HepG2 (cell line): Measurements from ENCODE around the gene SOBP. TPM values are rescaled to one million over a fixed set of nuclear protein-coding genes. Genes with fewer than 3 reads are reported as not detected.

ENCODE experiments used
- ATAC-seq: fragments of 200-7000 bp; cut with Tn5 transposase; 3 replicates; pipeline ENCODE4 v1.9.1; 2020; ENCODE audit warnings: mild to moderate bottlenecking, moderate library complexity
- BruUV-seq: library from RNA; stranded (reverse); fragments of 400-500 nt; replicated peaks from 2 replicates; lab custom pipeline; 2021; lab: Mats Ljungman, UMichigan
- CTCF ChIA-PET: fragments of 300-600 bp; formaldehyde crosslinking; extraction: SDS; loops from one replicate; lab custom pipeline; 2021; ENCODE audit warnings: low total read pairs, inconsistent platforms, low intra/inter-chr PET ratio; lab: Yijun Ruan, JAX
- POLR2A ChIA-PET: fragments of 350-600 bp; sonication (Branson Sonifier 250); formaldehyde crosslinking; loops from one replicate; lab custom pipeline; 2020; ENCODE audit warnings: antibody characterized with exemption, inconsistent platforms; lab: Yijun Ruan, JAX
- DNase-seq: peaks from one replicate; pipeline ENCODE4 v3.0.0-alpha.2; 2015; ENCODE audit warnings: low spot score
- FAIRE-seq: peaks from 3 replicates; lab custom pipeline; 2011; peaks lifted over from hg19 to GRCh38; lab: Jason Lieb, UNC
- H2AFZ ChIP-seq: one replicate; pipeline ENCODE4 v1.6.1; 2011; ENCODE audit warnings: low read length, inconsistent platforms
- H3K27ac ChIP-seq: fragments of 300-600 bp; 3 replicates; pipeline ENCODE4 v1.8.0; 2011; ENCODE audit warnings: mixed run types, mild to moderate bottlenecking, mixed read lengths, low read length, inconsistent platforms; ENCODE audit not compliant: insufficient read depth; ENCODE audit errors: extremely low read length
- H3K27me3 ChIP-seq, 2 experiments: fragments of 200-600 bp in 1 of 2; 2 replicates in 1 of 2; 3 replicates in 1 of 2; pipeline versions ENCODE4 v1.6.0 to v1.8.0; 2011; ENCODE audit warnings: low read length in 2 of 2, mild to moderate bottlenecking in 2 of 2, moderate library complexity in 2 of 2, inconsistent platforms in 1 of 2; ENCODE audit not compliant: insufficient read depth in 2 of 2, control insufficient read depth in 1 of 2
- H3K36me3 ChIP-seq, 2 experiments: fragments of 200-600 bp in 1 of 2; replicated peaks in 1 of 2; 2 replicates in 1 of 2; 3 replicates in 1 of 2; pipeline versions ENCODE4 v1.5.1 to v1.8.0; 2011; ENCODE audit warnings: low read length in 2 of 2, inconsistent platforms in 1 of 2; ENCODE audit not compliant: insufficient read depth in 2 of 2, control insufficient read depth in 1 of 2
- H3K4me1 ChIP-seq: 2 replicates; pipeline ENCODE4 v1.5.1; 2012; ENCODE audit warnings: low read length, inconsistent platforms; ENCODE audit not compliant: insufficient read depth
- H3K4me2 ChIP-seq: 2 replicates; pipeline ENCODE4 v1.6.0; 2011; ENCODE audit warnings: low read depth, low read length, inconsistent platforms
- H3K4me3 ChIP-seq, 3 experiments: fragments of 200-600 bp in 1 of 3; sonication (generic), shearing (Covaris generic) in 1 of 3; replicated peaks in 1 of 3; 2 replicates each; pipeline ENCODE4 v1.5.1; 2011 to 2016; ENCODE audit warnings: low read length in 3 of 3, inconsistent platforms in 2 of 3, low read depth in 2 of 3, mild to moderate bottlenecking in 2 of 3, control low read depth in 1 of 3, mixed read lengths in 1 of 3; ENCODE audit not compliant: insufficient read depth in 1 of 3
- H3K79me2 ChIP-seq: one replicate; pipeline ENCODE4 v1.6.1; 2011; ENCODE audit warnings: low read length, inconsistent platforms; ENCODE audit not compliant: insufficient read depth
- H3K9ac ChIP-seq: 2 replicates; pipeline ENCODE4 v1.6.0; 2011; ENCODE audit warnings: mild to moderate bottlenecking, low read depth, low read length, inconsistent platforms; ENCODE audit not compliant: insufficient read depth
- H3K9me3 ChIP-seq: 2 replicates; pipeline ENCODE4 v1.5.1; 2012; ENCODE audit warnings: mild to moderate bottlenecking, low read length
- H4K20me1 ChIP-seq: 2 replicates; pipeline ENCODE4 v1.6.0; 2011; ENCODE audit warnings: inconsistent platforms, mild to moderate bottlenecking, low read length, moderate library complexity; ENCODE audit not compliant: insufficient read depth
- ADNP ChIP-seq: sonication (generic); formaldehyde crosslinking; IDR thresholded peaks from 2 replicates; pipeline ENCODE4 v1.4.0; 2020; ENCODE audit warnings: missing genetic modification reagents
- DR1 ChIP-seq: sonication (generic); formaldehyde crosslinking; IDR thresholded peaks from 2 replicates; pipeline ENCODE4 v1.8.0; 2021; ENCODE audit warnings: mild to moderate bottlenecking, missing genetic modification reagents, inconsistent platforms
- FOSL2 ChIP-seq: sonication (generic); formaldehyde crosslinking; IDR thresholded peaks from 2 replicates; pipeline ENCODE4 v1.4.0; 2020; ENCODE audit warnings: missing genetic modification reagents
- HNRNPLL ChIP-seq: fragments of 200-400 bp; formaldehyde crosslinking; IDR thresholded peaks from 2 replicates; pipeline ENCODE4 v1.6.1; 2017; ENCODE audit warnings: mild to moderate bottlenecking, low read depth, low read length; ENCODE audit not compliant: poor library complexity, severe bottlenecking
- HOXD1 ChIP-seq: sonication (generic); formaldehyde crosslinking; IDR thresholded peaks from 2 replicates; pipeline ENCODE4 v1.5.0; 2020; ENCODE audit warnings: missing genetic modification reagents
- KLF13 ChIP-seq: sonication (generic); formaldehyde crosslinking; IDR thresholded peaks from 2 replicates; pipeline ENCODE4 v1.4.0; 2020; ENCODE audit warnings: mild to moderate bottlenecking, missing genetic modification reagents
- NR2F1 ChIP-seq, 2 experiments: fragments of 450-650 bp in 1 of 2; formaldehyde crosslinking in 1 of 2; IDR thresholded peaks; 2 replicates each; pipeline versions ENCODE4 v1.5.0 to v1.6.1; 2016 to 2020; ENCODE audit warnings: mild to moderate bottlenecking in 1 of 2, missing compliant biosample characterization in 1 of 2, missing genetic modification reagents in 1 of 2, moderate library complexity in 1 of 2
- TOE1 ChIP-seq: sonication (generic); formaldehyde crosslinking; IDR thresholded peaks from 2 replicates; pipeline ENCODE4 v1.4.0; 2020; ENCODE audit warnings: mild to moderate bottlenecking, missing genetic modification reagents
- ZFP37 ChIP-seq: sonication (generic); formaldehyde crosslinking; IDR thresholded peaks from 2 replicates; pipeline ENCODE4 v1.4.0; 2020; ENCODE audit warnings: missing genetic modification reagents, borderline replicate concordance
- ZMYM2 ChIP-seq: sonication (generic); formaldehyde crosslinking; IDR thresholded peaks from 2 replicates; pipeline ENCODE4 v1.8.0; 2022; ENCODE audit warnings: mild to moderate bottlenecking, missing genetic modification reagents
- ZNF20 ChIP-seq: sonication (generic); formaldehyde crosslinking; IDR thresholded peaks from 2 replicates; pipeline ENCODE4 v1.4.0; 2020; ENCODE audit warnings: mild to moderate bottlenecking, moderate library complexity, missing genetic modification reagents
- ZNF605 ChIP-seq: sonication (generic); formaldehyde crosslinking; IDR thresholded peaks from 2 replicates; pipeline ENCODE4 v1.8.0; 2022; ENCODE audit warnings: mild to moderate bottlenecking, missing genetic modification reagents
- WGBS: methylation state at CpG from one replicate; pipeline ENCODE4 v1.1.6; 2017; ENCODE audit warnings: low lambda C conversion rate; 5-methylcytosine and 5-hydroxymethylcytosine counted together
- in situ Hi-C: cut with HindIII; loops from 2 replicates; pipeline ENCODE4 v1.10.0; 2017; ENCODE audit warnings: low pct_unique_long_range_greater_than_20kb; ENCODE audit not compliant: extremely low pct_ligation_motif_present
- intact Hi-C: fragments of 100-400 bp; cut with micrococcal nuclease; formaldehyde crosslinking; loops from one replicate; pipeline ENCODE4 v1.10.0; 2022; ENCODE audit not compliant: unreplicated experiment
- polyA plus RNA-seq, 8 experiments: library from polyadenylated mRNA; depleted of rRNA in 3 of 8; stranded (reverse) in 7 of 8; unstranded in 1 of 8; fragments of >200 nt; fragmentation: Illumina TruSeq in 4 of 8; extraction: Trizol in 4 of 8; gene quantifications; 2 replicates each; pipeline versions ENCODE4 v1.2.1 to v1.2.3, GENCODE V29; 2011 to 2016; ENCODE audit warnings: low read depth in 4 of 8, missing spikeins in 1 of 8, mixed read lengths in 1 of 8; ENCODE audit not compliant: insufficient read depth in 1 of 8
- total RNA-seq, 5 experiments: library from RNA; depleted of rRNA; stranded (reverse); fragments of >200 nt; fragmentation: Illumina TruSeq; extraction: Trizol; gene quantifications; 2 replicates each; pipeline ENCODE4 v1.2.3, GENCODE V29; 2016; ENCODE audit warnings: low read depth in 1 of 5
- TF ChIP-seq, protein P1 (sequence below): sonication (generic); formaldehyde crosslinking; IDR thresholded peaks from 2 replicates; pipeline ENCODE4 v1.5.0; 2020; ENCODE audit warnings: missing genetic modification reagents
- TF ChIP-seq, protein P2 (sequence below): sonication (generic); formaldehyde crosslinking; IDR thresholded peaks from 2 replicates; pipeline ENCODE4 v1.4.0; 2020; ENCODE audit warnings: mild to moderate bottlenecking, missing genetic modification reagents
- TF ChIP-seq, protein P3 (sequence below): IDR thresholded peaks from 2 replicates; pipeline ENCODE4 v1.6.1; 2016; ENCODE audit warnings: control low read depth

SOBP gene
- total and polyA plus RNA-seq, 2 of the 13 experiments (the other 11 are each of a cell fraction or from before 2014, with no cell fraction given): 1.5 to 6.9 TPM

DNA sequence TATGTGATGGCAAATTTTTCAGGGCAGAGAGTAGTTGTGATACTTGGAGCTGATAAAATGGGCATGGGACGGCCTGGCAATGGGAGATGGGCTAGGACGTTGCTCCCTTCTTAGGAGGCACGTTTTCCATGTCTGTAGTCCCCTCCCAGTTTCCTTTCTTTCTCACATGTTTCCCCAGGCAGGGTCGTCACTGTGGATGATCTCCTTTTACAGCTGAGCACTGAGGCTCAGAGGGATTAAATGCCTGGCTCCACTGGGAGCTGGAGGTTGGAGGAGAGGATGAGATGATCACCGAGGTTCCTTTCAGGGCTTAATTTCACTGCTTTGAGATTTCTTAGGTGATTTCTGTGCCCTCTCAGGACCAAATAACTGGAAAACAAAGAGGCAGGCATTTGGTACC is 136.7 kb downstream of the SOBP start:
- no peaks in the 10 kb centered on the region for H3K79me2 ChIP-seq
- in situ Hi-C loops: no loop called here
- no peak for TF ChIP-seq KLF13 (CRISPR knock-in tag)
- TF ChIP-seq ZFP37 (CRISPR knock-in tag): no peak
- TF ChIP-seq DR1: no peak
- no peak for TF ChIP-seq ZMYM2 (CRISPR knock-in tag)
- TF ChIP-seq, protein P1, sequence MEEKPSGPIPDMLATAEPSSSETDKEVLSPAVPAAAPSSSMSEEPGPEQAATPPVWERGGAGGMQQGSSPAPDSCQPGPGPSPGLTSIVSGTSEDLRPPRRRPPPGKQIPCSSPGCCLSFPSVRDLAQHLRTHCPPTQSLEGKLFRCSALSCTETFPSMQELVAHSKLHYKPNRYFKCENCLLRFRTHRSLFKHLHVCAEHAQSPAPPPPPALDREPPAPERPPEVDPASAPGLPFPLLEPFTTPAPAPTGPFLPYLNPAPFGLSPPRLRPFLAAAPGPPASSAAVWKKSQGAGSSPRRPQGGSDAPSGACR: no peak
- TF ChIP-seq ZNF605 (CRISPR knock-in tag): no peak
- TF ChIP-seq, protein P2, sequence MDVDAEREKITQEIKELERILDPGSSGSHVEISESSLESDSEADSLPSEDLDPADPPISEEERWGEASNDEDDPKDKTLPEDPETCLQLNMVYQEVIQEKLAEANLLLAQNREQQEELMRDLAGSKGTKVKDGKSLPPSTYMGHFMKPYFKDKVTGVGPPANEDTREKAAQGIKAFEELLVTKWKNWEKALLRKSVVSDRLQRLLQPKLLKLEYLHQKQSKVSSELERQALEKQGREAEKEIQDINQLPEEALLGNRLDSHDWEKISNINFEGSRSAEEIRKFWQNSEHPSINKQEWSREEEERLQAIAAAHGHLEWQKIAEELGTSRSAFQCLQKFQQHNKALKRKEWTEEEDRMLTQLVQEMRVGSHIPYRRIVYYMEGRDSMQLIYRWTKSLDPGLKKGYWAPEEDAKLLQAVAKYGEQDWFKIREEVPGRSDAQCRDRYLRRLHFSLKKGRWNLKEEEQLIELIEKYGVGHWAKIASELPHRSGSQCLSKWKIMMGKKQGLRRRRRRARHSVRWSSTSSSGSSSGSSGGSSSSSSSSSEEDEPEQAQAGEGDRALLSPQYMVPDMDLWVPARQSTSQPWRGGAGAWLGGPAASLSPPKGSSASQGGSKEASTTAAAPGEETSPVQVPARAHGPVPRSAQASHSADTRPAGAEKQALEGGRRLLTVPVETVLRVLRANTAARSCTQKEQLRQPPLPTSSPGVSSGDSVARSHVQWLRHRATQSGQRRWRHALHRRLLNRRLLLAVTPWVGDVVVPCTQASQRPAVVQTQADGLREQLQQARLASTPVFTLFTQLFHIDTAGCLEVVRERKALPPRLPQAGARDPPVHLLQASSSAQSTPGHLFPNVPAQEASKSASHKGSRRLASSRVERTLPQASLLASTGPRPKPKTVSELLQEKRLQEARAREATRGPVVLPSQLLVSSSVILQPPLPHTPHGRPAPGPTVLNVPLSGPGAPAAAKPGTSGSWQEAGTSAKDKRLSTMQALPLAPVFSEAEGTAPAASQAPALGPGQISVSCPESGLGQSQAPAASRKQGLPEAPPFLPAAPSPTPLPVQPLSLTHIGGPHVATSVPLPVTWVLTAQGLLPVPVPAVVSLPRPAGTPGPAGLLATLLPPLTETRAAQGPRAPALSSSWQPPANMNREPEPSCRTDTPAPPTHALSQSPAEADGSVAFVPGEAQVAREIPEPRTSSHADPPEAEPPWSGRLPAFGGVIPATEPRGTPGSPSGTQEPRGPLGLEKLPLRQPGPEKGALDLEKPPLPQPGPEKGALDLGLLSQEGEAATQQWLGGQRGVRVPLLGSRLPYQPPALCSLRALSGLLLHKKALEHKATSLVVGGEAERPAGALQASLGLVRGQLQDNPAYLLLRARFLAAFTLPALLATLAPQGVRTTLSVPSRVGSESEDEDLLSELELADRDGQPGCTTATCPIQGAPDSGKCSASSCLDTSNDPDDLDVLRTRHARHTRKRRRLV (CRISPR knock-in tag): no peak
- no peak for TF ChIP-seq ZNF20 (CRISPR knock-in tag)
- no peak for TF ChIP-seq NR2F1 (CRISPR knock-in tag; IDR thresholded peaks at IDR 0.05)
- no peak for TF ChIP-seq HOXD1 (CRISPR knock-in tag)
- no peak for TF ChIP-seq ADNP (CRISPR knock-in tag)
- TF ChIP-seq, protein P3, sequence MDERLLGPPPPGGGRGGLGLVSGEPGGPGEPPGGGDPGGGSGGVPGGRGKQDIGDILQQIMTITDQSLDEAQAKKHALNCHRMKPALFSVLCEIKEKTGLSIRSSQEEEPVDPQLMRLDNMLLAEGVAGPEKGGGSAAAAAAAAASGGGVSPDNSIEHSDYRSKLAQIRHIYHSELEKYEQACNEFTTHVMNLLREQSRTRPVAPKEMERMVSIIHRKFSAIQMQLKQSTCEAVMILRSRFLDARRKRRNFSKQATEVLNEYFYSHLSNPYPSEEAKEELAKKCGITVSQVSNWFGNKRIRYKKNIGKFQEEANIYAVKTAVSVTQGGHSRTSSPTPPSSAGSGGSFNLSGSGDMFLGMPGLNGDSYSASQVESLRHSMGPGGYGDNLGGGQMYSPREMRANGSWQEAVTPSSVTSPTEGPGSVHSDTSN (CRISPR knock-in tag): no peak
- TF ChIP-seq FOSL2 (CRISPR knock-in tag): no peak
- no peak for TF ChIP-seq HNRNPLL
- TF ChIP-seq TOE1 (CRISPR knock-in tag): no peak
- WGBS: 93% methylated on average over 5 of the region's 5 CpGs
- H3K36me3 ChIP-seq: peaks cover 2 to 6% of the 10 kb centered on the region in 2 experiments; a peak in 3 of 5 replicates
- H3K4me1 ChIP-seq: no peaks in the 10 kb centered on the region
- no peak overlapping the region for H3K4me2 ChIP-seq
- FAIRE-seq: no peak
- no peak for DNase-seq
- ATAC-seq: no peak
- no TSS peak for BruUV-seq
- no peak overlapping the region for H3K4me3 ChIP-seq
- H2AFZ ChIP-seq: no peak overlapping the region
- intact Hi-C loops: no loop called here
- ChIA-PET CTCF (no interaction called here), POLR2A (no interaction called here)
- no peak overlapping the region for H3K27ac ChIP-seq
- no peak overlapping the region for H3K9ac ChIP-seq
- no peaks in the 10 kb centered on the region for H3K9me3 ChIP-seq
- no peaks in the 10 kb centered on the region for H4K20me1 ChIP-seq
- H3K27me3 ChIP-seq: no peaks in the 10 kb centered on the region
